Cerebellar nuclear complex (tissue), 1 donor: Measurements from ENCODE around the gene PCNT.

Experiments used
- DNase-seq, 2 experiments: peaks; one replicate each; lab custom pipeline; 2025; lab: John Stamatoyannopoulos, UW

The PCNT gene

DNA sequence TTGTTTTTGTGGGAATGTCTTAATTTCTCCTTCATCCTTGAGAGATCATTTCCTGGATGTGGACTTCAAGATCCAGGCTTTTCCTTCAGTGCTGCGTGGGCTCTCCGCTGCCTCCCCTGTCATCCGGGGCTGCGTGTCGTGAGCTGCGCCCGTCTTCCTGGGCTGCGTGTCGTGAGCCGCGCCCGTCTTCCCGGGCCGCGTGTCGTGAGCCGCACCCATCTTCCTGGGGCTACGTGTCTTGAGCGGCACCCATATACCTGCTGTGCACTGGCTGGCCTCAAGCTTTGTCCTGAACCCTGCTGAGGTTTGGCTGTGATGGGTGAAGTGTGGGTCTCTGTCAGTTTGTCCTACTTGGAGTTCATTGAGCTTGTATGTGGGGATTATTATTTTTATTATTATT lies 55.1 kb downstream of the PCNT start:
- no peak for DNase-seq

DNA sequence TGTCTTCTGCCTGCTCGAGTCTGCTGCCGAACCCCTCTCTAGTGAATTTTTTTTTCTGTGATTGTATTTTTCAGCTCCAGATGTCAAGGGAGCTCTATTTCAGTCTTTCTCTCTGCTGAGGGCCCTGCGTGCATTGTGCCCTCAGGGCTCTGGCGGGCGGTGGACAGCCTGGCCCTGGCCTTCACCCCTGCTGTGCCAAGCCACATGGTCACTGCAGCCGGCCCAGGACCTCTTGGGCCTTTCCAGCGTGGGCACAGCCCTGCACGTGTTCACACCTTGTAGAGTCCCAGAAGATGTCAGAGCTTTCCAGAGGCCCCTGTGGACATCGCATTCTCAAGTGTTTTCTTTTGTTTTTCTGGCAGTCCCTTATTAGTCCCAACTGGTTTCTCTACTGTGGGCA lies 55.7 kb downstream of the PCNT start:
- DNase-seq = no peak

DNA sequence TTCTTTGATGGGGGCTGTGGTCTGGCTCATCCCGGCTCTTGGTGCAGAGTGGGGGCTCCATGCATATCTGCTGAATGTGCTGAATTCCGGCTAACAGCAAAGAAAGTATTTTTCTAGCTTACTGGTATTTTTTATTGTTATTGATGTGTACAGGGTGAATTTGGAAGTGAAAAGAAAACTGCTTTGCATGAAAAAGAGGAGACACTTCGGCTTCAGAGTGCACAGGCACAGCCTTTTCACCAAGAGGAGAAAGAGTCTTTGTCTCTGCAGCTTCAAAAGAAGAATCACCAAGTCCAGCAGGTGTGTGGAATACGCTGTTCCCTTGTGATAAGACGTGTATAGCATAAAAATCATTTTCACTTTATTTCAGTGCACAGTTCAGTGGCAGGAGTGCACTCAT lies 57.6 kb downstream of the PCNT start:
- DNase-seq = no peak

DNA sequence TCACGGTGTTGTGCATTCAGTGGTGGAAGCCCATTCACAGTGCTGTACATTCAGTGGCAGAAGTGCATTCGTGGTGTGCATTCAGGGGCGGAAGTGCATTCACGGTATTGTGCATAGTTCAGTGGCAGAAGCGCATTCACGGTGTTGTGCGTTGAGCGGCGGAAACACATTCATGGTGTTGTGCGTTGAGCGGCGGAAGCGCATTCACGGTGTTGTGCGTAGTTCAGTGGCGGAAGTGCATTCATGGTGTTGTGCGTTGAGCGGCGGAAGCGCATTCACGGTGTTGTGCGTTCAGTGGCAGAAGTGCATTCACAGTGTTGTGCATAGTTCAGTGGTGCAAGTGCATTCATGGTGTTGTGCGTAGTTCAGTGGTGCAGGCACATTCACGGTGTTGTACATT lies 60.6 kb downstream of the PCNT start:
- no peak for DNase-seq

DNA sequence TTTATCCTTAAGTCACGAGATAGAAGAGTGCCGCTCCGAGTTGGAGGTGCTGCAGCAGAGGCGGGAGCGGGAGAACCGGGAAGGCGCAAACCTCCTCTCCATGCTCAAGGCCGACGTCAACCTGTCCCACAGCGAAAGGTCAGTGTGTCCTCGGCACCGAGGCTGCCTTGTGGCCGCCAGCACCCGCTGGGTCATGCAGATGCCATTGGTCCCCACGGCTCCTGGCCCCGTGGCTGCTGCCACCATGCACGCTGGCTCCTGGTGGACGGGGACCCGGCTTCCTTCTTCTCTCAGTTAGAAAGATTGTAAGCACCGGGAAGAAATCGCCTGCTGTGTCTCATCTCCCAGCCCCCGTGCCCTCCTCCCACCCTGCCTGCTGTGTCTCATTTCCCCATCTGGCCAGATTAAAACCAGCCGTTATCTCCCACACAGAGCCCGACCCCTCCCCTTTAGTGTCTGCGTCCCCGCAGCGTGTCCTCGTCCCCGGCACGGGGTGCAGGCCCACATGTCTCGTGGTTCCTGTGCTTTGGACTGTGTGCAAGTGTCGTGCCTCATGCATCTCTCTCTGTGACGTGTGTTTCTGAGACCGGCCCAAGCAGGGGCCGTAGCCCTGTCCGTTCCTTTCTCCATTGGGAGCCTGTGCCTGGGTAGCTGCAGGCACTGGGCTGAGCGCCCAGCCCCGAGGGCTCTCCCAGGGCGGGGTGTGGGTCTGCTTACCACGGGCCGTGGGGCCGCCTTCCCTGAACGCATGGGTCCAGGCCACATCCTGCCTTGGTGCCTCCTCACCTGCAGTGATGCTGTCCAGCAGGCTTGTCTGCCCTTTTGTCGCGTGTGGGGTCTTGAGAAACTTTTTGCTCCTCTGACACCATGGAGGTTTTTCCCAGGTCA lies 62.1 kb downstream of the PCNT start:
- DNase-seq = no peak

DNA sequence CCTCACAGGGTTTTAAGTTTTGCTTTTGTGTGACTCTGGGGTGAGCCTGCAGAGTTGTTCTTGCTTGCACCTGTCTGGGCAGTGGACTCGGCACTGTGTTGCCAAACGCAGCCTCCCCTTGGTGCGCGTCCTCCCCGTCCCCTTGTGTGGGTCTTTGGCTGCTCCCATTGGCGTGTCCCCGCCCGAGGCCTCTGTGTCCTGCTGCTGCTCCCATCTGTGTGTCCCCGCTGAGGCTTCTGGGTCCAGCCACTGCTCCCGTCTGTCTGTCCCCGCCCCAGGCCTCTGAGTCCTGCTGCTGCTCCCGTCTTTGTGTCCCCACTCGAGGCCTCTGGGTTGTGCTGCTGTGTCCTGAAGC lies 62.8 kb downstream of the PCNT start:
- DNase-seq = no peak

DNA sequence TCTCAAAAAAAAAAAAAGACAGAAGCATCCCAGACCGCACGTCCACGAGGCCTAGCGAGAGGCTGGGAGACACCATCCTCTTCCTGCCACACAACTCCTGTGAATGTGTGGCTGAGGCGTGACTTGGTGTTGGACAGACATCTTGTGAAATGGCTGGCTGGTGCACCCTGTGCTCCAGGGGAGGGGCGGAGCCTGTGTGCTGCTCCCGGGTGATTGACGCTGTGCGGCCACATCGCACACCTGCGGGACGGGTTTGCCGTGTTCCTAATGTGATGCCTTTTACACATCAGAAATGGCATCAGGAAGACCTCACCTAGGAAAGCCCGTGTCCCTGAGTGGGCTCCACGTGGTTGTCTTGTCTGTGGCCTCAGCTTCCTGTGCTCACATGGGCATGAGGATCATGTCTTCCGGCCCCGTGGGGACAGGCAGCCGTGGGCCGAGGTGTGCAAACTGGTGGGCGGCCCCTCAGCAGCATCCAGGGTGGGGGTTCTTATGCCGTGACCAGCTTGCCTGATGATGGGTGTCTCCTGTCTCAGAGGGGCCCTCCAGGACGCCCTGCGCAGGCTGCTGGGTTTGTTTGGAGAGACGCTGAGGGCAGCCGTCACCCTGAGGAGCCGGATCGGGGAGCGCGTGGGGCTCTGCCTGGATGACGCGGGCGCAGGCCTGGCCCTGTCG lies 64.4 kb downstream of the PCNT start:
- no peak for DNase-seq

DNA sequence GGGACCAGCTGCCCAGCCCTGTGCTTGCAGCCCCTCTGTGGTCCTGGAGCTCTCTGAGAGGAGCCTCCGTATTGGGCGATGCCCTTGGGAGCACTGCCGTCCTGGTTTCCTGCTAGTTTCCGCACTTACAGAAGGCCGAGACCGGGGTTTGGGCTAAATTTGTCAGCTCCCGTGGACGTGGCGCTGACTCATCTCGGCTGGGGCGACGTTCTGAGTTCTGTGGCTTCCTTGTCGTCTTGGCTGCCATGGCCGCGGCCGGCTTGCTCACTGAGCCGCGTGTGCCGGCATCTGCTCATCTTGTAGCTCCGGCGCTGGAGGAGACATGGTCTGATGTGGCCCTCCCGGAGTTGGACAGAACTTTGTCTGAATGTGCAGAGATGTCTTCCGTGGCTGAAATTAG lies 64.9 kb downstream of the PCNT start:
- no peak for DNase-seq

DNA sequence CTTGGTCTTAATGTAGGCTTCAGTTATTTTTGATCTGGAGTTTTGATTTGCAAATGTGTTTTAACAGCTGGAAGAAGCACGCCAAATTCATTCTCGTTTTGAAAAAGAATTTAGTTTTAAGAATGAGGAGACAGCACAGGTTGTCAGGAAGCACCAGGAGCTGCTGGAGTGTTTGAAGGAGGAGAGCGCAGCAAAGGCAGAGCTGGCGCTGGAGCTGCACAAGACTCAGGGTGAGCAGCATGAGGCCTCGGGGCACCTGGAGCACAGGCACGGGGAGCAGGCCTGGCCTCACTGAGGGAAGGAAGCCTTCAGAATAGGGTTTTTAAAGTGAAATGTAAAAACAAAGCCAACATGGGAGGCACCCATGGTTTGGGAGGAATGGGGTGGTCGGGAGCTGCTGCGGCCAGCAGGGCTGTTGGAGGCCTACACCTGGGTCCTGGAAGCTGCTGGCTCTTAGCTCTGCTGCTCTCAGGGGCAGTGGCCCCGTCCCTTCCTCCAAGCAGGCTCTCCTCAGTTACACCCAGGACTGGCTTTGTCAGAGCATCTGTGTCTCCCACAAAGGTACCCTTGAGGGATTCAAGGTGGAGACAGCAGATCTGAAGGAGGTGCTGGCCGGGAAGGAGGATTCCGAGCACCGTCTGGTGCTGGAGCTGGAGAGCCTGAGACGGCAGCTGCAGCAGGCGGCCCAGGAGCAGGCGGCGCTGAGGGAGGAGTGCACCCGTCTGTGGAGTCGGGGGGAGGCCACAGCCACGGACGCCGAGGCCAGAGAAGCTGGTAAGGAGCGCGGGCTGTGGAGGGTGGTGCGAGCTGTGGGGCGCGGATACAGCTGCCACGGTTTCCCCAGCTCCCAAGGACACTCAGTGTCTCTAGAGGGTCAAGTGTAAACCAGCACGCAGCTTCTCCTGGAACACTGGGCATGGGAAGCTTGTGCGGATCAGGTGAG lies 66.9 kb downstream of the PCNT start:
- DNase-seq = no peak

DNA sequence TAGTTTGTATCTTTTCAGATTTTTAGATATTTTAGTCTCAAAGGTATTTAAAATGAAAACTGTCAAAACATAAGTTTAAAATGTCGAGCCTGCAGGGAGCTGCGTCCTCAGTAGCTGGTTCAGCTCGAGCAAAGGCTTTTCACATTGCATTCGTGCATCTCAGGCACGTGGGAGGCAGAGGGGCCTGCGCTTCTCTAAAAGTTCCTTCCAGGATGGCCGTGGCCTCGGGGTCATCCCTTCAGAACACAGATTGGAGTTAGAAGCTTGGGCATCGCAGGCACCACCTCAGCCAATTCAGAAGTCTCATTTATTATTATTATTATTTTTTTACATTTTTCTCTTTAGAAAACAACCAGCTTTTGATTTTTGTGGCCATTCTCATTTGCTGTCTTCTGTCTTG lies 67.8 kb downstream of the PCNT start:
- DNase-seq = no peak

DNA sequence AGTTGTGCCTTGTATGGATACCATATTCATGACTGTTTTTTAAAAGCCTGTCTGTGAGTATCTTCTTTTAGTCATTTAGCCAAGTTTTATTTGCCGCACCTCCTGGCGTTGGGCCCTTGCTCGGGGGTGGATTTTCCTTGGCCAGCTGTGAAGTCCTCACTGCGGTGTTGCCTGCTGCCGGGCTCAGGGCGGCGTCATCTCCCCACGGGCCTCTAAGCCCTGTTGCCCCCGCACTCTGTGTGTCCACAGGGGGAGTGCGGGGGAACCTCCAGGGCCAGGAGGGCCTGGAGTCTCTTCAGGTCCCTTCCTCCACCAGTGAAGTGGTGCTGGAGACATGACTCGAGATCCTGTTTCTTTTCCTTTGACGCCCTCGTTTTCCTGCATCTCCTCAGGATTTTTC lies 69.0 kb downstream of the PCNT start:
- DNase-seq = no peak

DNA sequence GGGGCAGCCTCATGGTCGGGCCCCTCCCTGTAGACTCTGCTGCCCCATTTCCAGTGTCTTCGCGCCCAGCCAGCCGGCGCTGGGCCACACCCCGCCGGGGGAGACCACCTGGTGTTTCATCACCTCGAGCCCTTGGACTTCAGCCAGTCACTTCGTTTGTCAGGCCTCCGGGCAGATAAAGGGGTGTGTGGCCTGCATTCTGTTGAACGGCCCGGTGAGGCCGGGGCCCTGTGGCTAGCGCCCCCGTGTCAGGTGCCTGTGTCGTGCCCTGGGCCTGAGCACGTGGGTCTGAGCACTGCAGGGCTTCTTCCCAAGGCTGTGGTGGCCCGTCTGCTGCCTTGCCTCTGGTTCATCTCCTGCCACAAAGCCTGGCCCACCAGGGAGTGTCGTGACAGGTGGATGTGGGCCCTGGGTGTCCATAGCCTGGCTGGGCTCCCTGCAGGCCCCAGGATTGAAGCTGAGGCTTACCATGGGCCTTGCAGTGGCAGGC lies 69.5 kb downstream of the PCNT start:
- no peak for DNase-seq

DNA sequence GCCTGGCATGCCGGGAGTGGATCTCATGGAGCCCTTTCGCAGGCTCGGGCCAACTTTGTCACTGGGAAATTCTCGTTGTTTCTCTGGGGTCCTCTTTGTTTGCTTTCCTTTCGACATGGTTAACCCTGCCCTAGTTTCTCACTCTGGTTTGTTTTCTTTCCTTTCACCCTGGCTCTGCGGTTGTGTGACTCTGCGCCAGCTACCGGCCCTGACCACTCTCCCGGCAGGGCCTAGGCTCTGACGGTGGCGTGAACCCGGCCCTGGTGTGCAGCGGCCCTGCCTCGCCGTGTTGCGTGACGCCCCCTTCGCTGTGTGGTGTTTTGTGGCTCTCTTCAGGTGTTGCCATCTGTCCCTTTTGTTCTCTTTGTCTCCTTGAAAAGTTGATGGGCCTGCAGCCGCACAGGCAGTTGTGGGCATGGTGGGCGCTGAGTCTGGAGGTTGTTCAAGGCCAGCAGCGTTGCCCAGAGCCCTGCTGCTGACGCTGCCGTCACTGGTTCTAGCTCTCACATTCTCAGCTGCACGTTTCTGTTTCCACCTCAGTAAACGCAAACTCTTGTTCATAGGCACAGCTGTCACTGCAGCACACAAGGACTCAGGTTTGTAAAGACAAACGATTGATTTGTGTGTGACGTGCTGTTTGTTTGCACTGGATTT lies 70.1 kb downstream of the PCNT start:
- DNase-seq = no peak

DNA sequence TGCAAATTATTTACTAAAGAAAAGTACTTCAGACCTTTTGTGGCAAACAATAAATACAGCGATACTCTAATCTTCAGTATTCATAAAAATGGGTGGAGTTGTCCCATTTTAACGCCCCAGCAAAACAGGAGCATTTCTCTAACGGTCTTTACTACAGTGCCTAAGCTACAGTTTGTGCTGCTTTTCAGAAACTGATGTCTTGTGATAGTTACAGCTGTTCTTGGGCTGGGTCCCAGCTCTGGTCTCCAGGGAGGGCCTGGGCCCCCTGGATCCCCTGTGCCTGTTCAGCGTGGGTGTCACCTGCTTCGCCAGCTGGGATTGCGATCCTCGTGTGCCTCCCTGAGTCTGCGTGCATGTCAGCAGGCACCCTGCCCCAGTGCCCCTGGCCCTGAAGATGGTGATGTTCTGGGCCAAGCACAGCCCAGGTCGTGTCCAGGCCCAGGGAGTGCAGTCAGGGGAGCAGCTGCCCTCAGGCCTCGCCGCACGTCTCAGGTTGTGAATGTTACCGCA lies 70.7 kb downstream of the PCNT start:
- DNase-seq = no peak

DNA sequence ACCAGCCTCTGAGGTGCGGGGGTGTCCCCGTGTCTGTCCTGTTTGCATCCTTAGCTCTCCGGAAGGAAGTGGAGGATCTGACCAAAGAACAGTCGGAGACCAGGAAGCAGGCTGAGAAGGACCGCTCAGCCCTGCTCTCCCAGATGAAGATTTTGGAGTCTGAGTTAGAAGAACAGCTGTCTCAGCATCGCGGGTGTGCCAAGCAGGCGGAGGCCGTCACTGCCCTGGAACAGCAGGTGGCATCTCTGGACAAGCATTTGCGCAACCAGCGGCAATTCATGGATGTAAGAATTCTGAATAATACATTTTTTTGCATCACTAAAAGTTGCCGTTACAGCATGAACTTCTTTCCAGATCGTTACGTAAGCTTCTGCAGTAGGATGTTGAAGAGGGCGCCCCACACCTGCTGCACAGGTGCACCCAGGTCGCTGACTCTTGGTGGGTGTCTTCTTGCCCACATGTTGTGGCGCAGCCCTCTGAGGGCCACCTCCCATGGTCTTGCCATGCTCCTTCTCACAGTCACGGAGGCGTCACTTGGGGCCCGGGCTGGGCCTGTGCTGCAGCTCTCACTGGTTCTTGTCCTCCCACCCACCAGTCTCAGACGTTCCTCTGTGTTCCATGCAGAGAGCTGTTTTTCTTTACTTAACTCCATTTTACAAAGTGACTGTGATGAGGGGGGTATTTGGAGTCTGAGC lies 73.4 kb downstream of the PCNT start:
- DNase-seq = no peak

DNA sequence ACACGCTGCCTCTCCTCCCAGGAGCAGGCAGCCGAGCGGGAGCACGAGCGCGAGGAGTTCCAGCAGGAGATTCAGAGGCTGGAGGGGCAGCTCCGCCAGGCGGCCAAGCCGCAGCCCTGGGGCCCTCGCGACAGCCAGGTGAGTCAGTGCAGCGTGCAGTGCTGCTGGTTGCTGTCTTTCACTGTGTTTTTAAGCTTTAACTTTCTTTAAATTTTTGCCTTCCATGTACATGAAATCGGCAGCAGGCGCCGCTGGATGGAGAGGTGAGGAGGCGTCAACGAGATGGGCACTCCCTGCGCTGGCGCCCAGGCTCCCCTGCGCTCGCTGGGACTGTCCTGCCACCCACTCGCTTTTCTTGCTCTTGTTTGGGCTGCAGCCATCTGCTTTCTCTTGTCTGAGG lies 74.0 kb downstream of the PCNT start:
- DNase-seq = no peak

DNA sequence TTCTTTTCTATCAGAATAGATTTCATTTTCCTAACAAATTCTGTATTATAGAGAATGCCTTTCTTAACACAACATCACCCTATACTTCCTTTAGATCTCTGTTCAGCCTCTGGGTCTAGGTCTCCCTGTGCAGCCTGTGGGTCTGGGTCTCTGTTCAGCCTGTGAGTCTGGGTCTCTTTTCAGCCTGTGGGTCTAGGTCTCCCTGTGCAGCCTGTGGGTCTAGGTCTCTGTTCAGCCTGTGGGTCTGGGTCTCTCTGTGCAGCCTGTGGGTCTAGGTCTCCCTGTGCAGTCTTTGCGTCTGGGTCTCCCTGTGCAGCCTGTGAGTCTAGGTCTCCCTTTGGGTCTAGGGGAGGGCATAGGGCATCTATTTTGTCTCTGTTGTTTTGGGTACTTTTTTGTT lies 75.2 kb downstream of the PCNT start:
- DNase-seq = no peak

DNA sequence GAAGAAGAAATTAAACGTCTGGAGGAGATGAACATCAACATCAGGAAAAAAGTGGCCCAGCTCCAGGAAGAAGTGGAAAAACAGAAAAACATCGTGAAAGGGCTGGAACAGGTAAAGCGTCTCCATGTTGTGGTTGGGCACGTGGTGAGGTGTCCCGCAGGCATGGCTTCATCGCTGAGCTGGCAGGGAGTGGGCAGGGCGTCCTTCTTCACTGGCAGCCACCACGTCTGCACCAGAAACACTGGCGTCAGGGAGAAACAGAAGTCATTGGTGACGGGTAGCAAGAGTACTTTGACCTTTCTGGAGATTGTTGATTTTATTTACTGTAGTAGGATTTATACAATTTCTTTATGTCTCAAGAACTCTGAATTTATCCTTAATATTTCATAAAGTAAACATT lies 75.7 kb downstream of the PCNT start:
- no peak for DNase-seq

DNA sequence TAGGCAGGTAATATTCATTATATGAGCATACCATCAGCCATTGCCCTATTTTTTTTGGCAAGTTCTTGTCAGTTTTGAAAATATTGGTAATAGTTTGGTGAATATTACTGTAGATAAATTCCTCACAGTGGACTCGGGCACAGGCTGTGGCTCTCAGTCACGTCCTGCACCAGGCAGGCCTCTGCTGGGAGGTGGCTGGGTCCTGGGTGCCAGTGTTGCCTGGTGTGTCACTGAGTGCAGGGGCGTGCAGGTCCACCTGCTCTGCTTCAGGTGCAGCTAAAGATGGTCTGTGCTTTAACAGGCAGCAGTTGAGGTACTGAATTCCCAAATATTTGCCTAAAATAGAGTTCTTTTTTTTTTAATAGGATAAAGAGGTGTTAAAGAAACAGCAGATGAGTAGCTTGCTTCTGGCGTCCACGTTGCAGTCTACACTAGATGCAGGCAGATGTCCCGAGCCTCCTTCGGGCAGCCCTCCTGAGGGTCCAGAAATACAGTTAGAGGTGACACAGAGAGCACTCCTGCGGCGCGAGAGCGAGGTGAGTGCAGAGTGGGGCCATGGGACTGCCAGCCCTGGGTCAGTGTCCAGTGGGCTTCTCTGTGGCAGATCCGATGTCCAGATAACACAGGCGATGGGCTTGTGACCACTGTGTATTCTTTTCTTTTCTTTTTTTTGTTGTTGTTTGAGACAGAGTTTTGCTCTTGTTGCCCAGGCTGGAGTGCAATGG lies 77.4 kb downstream of the PCNT start:
- no peak for DNase-seq

DNA sequence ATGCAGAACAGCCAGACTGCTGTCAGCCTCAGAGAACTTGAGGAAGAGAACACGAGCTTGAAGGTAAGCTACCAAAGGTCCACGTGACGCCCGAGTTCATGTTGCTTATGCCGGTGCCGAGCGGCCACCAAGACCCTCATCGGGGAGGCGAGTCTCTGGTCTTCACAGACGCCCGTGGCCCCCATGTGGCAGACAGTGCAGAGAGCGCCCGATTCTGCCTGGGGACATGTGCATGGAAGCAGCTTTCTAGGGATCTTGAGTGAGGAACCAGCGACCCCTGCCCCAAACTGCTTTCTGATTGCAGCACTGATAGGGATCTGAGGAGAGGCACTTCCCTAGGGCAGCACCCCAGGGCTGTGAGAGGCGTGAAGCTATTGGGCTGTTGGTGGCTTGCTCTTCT lies 78.5 kb downstream of the PCNT start:
- DNase-seq = no peak
